Thyroid gland (tissue), 4 donors: Measurements from ENCODE around the gene PUSL1.

Source experiments
- CTCF ChIP-seq, 6 experiments: fragments of 200-600 bp in 3 of 6; fragments of 450-650 bp in 3 of 6; sonication (generic) in 3 of 6; IDR thresholded peaks; one replicate each; pipeline ENCODE4 v1.5.1; 2016 to 2019; ENCODE audit warnings: antibody characterized with exemption in 6 of 6, mild to moderate bottlenecking in 2 of 6, inconsistent platforms in 1 of 6, moderate library complexity in 1 of 6
- POLR2A ChIP-seq, 2 donors: fragments of 450-650 bp; IDR thresholded peaks; one replicate each; pipeline ENCODE4 v1.6.1; 2017; ENCODE audit warnings: antibody characterized with exemption in 2 of 2, mild to moderate bottlenecking in 2 of 2, moderate library complexity in 1 of 2

- no peak for TF ChIP-seq CTCF (IDR thresholded peaks at IDR 0.05)
- TF ChIP-seq POLR2A (IDR thresholded peaks at IDR 0.05) = no peak
Observed at GRCh38 chr1:1356166-1356795, 47.9 kb downstream of the PUSL1 start.
